Chondrocyte (in vitro differentiated cells): ENCODE results near the gene TRIP10. TPM values are rescaled to one million over a fixed set of nuclear protein-coding genes. Genes with fewer than 3 reads are reported as not detected.
A peak's percentile ranks its signal among the peaks of the same experiment; 100 is the strongest.

Source experiments
- DNase-seq: peaks from one replicate; pipeline ENCODE4 v3.0.0; 2021; ENCODE audit warnings: mixed read lengths, low spot score
- H3K27ac Mint-ChIP-seq: one replicate; pipeline ENCODE4 v1.8.0; 2021; ENCODE audit warnings: mild to moderate bottlenecking, moderate library complexity, mixed read lengths; ENCODE audit not compliant: unreplicated experiment
- H3K27me3 Mint-ChIP-seq: 2 replicates; pipeline ENCODE4 v1.8.0; 2021; ENCODE audit warnings: low read depth, mixed read lengths
- H3K36me3 Mint-ChIP-seq: 2 replicates; pipeline ENCODE4 v1.8.0; 2021; ENCODE audit warnings: low read depth, mixed read lengths
- H3K4me1 Mint-ChIP-seq: 2 replicates; pipeline ENCODE4 v1.8.0; 2021; ENCODE audit warnings: low read depth, mild to moderate bottlenecking, mixed read lengths
- H3K4me3 Mint-ChIP-seq: one replicate; pipeline ENCODE4 v1.8.0; 2021; ENCODE audit warnings: mild to moderate bottlenecking, moderate library complexity, mixed read lengths; ENCODE audit not compliant: unreplicated experiment
- H3K9me3 Mint-ChIP-seq: 2 replicates; pipeline ENCODE4 v1.8.0; 2021; ENCODE audit warnings: low read depth, mixed read lengths
- CTCF ChIP-seq: fragments of 200-600 bp; sonication (generic); IDR thresholded peaks from 2 replicates; pipeline ENCODE4 v1.5.0; 2021; ENCODE audit warnings: antibody characterized with exemption, mild to moderate bottlenecking, moderate library complexity
- total RNA-seq: library from RNA; stranded (reverse); gene quantifications from 3 replicates; pipeline ENCODE4 v1.2.1, GENCODE V29; 2021

TRIP10 gene
- total RNA-seq, 1 donor from 2014 or later = 107 TPM

GRCh38 chr19:6788896-6789295 is 49.4 kb downstream of the TRIP10 start:
- TF ChIP-seq CTCF = no peak
- Mint-ChIP-seq H3K4me3 (no peak overlapping the region), H3K27me3 (peaks cover 19% of the 10 kb centered on the region), H3K4me1 (peaks cover 5% of the 10 kb centered on the region), H3K27ac (no peak overlapping the region), H3K36me3 (no peaks in the 10 kb centered on the region), H3K9me3 (peaks cover 3% of the 10 kb centered on the region)
- DNase-seq = no peak

- peaks cover 13% of the 10 kb centered on the region for H3K9me3 Mint-ChIP-seq
- no peak for TF ChIP-seq CTCF
- H3K4me1 Mint-ChIP-seq = peaks cover 5% of the 10 kb centered on the region
- H3K27ac Mint-ChIP-seq = no peak overlapping the region
- DNase-seq = peak; percentile 20
- no peak overlapping the region for H3K4me3 Mint-ChIP-seq
- H3K27me3 Mint-ChIP-seq = peaks cover 12% of the 10 kb centered on the region
- no peaks in the 10 kb centered on the region for H3K36me3 Mint-ChIP-seq
Observed at GRCh38 chr19:6790194-6791128, 51.0 kb downstream of the TRIP10 start.

- H3K36me3 Mint-ChIP-seq = no peaks in the 10 kb centered on the region
- peaks cover 16% of the 10 kb centered on the region for H3K9me3 Mint-ChIP-seq
- no peak for DNase-seq
- no peak overlapping the region for H3K4me3 Mint-ChIP-seq
- peaks cover 5% of the 10 kb centered on the region for H3K4me1 Mint-ChIP-seq
- TF ChIP-seq CTCF = no peak
- H3K27me3 Mint-ChIP-seq = peaks cover 11% of the 10 kb centered on the region
- no peak overlapping the region for H3K27ac Mint-ChIP-seq
Observed at GRCh38 chr19:6791237-6791636, 51.8 kb downstream of the TRIP10 start.

GRCh38 chr19:6793411-6793810 is 53.9 kb downstream of the TRIP10 start:
- DNase-seq = no peak
- no peak overlapping the region for H3K27ac Mint-ChIP-seq
- no peak for TF ChIP-seq CTCF
- H3K4me3 Mint-ChIP-seq = no peak overlapping the region
- H3K36me3 Mint-ChIP-seq = no peaks in the 10 kb centered on the region
- peaks cover 11% of the 10 kb centered on the region for H3K27me3 Mint-ChIP-seq
- H3K4me1 Mint-ChIP-seq = peaks cover 5% of the 10 kb centered on the region
- H3K9me3 Mint-ChIP-seq = peaks cover 16% of the 10 kb centered on the region

- H3K4me3 Mint-ChIP-seq = no peak overlapping the region
- peaks cover 11% of the 10 kb centered on the region for H3K27me3 Mint-ChIP-seq
- no peaks in the 10 kb centered on the region for H3K36me3 Mint-ChIP-seq
Observed at GRCh38 chr19:6793973-6794372, 54.5 kb downstream of the TRIP10 start.

More at GRCh38 chr19:6793973-6794372, 54.5 kb downstream of the TRIP10 start:
- Mint-ChIP-seq H3K9me3 (peaks cover 16% of the 10 kb centered on the region), H3K27ac (peak overlapping the region; percentile 60), H3K4me1 (peaks cover under 1% of the 10 kb centered on the region)
- TF ChIP-seq CTCF = no peak
- no peak for DNase-seq
